ENCODE results near the gene PALM.
"Not testable (repeated sequence)": the region's sequence is repeated elsewhere in the genome, so short reads cannot be mapped to it uniquely, and the experiment has no call there.

PALM gene, protein sequence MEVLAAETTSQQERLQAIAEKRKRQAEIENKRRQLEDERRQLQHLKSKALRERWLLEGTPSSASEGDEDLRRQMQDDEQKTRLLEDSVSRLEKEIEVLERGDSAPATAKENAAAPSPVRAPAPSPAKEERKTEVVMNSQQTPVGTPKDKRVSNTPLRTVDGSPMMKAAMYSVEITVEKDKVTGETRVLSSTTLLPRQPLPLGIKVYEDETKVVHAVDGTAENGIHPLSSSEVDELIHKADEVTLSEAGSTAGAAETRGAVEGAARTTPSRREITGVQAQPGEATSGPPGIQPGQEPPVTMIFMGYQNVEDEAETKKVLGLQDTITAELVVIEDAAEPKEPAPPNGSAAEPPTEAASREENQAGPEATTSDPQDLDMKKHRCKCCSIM

DNA sequence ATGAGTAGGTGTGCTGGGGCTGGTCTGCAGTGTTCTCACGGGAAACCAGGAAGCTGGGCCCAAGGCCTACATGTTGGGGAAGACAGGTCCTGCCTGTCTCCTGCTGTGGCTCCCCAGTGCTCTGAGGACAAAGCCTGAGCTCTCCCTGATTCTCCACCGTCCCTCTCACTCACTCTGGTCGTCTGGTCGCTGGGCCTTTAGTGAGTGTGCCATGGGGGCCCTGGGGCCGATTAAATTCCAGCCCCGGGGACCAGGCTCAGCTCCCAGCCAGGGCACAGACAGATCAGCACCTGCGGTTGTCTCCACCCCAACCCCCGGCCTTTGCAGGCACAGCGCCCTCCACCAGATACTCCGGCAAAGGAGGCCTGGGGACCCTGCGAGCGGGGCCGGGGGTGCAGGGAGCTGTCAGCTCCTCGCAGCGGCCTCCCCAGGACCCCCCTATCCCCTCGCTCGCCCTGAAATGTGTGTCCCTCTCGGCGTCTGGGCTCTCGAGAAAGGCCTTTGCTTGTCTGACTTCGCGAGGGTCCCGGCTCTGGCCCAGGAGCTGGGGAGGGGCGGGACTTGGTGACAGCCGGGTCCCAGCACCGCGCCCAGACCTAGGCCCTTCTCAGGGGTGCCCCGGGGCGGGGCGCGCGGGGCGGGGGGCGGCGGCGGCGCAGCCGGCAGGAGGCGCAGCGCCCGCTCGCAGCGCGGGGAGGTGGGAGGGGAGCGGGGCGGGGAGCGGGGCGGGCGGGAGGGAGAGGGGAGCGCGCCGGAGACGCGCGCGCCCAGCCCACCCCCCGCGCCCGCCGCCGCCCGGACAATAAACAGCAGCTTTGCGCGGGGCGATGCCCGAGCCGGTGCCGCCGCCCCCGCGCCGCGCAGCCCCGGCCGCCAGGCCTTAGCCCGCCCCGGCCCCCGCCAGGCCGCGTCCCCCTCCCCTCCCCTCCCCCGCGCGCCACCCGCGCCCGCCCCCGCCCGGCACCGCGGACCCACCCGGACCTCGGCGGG lies at the start of gene PALM:
PALM (plus strand) TSS at position 782 of the 990 bp plus-strand sequence. CDS start 212 bp downstream, outside the sequence.
- peak; percentile 72 for DNase-seq (ENCODE audit: low read depth, low spot score)

DNA sequence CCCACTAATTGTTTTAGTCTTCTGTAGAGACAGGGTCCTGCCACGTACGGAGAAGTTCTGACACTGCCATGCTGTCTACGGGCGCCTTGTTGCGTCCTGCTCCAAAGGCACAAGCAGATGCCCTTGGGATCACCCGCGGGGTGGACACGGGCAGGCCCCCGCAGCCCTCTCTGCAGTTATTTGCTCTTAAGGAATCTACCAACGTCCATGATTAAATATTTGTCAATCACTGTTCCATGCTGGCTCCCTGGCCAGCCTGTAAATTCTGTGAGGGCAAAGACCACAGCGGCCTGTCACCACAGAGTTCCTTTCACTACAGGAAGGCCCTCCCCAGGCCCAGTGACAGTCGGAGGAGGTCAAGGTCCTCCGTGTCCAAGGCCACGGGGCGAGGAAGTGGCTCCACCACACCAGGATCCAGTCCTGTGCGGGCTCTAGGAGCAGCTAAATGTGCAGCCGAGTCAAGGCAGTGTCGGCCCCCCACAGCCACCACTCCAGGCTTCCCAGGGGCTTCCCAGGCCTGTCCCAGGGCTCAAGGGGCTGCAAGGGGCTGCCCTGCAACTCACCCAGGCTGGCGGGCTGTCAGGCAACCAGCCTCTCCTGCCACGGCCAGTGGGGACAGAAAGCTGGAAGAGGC lies 47.8 kb upstream of the PALM start:
- DNase-seq (ENCODE audit: low read depth, low spot score), result no peak

DNA sequence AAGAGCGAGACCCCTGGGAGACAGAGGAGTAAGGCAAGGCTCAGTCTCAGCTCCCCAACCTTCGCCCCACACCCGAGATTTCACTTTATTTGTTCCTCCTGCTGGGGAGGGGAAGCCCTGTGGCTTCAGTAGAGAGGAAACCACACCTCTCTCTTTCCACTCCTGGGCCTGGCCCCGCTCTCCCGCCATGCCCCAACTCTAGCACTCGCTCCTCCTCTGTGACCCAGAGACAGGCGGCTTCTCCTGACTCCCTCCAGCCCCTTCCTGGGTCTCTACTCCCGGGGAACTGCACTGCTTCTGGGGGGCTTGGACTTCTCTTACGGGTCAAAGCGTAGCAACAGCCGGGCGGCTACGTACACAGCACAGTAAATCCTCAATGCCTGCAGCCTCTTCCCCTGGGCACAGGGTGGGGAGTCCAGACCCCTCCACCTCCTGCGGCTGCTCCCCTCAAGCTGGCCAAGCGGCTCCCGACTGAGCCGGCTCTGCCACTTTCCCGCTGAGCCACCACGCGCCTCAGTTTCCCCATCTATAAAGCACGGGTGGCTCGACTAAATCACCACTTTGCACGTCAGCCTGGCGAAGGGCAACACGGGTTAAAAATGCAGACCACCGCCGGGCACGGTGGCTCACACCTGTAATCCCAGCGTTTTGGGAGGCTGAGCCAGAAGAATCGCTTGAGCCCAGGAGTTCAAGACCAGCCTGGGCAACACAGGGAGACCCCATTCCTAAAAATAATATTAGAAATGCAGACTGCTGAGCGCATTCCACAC lies 47.1 kb upstream of the PALM start:
- DNase-seq (ENCODE audit: low read depth, low spot score), result peak; percentile 42

DNA sequence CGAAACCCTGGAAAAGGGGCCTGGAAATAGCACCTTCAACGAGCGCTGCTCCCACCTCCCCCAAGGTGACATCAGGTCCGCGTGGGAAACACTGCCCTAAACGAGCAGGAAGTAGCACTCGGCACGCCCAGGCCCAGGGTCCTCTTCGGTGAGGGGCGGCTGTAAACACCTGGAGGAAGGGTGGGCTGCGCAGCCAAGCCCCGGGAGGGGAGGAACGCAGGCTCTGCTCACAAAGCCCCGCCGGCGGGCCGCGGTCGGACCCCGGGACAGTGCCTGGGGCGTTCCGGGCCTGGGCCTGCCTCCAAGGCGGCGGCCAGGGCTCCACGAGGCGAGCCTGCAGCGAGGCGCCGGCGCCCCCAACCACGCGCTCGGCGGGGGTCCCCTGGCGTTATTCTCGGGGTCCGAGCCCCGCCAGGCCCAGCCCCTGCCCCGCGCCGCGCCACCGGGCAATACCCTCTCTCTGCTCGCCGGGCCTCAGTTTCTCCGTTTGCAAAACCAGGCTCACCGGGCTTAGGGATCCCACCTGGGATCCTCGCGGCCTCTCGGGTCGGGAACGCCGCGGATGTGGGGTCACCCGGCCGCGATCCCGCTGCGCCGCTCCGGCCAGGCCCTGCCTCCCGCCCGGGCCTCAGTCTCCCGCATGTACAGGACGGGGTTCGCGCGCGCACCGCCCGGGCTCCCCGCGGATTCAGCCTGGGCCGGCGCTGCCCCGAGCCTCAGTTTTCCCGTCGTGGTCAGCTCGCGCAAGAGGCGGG lies 46.4 kb upstream of the PALM start:
- peak; percentile 60 for DNase-seq (ENCODE audit: low read depth, low spot score)

DNA sequence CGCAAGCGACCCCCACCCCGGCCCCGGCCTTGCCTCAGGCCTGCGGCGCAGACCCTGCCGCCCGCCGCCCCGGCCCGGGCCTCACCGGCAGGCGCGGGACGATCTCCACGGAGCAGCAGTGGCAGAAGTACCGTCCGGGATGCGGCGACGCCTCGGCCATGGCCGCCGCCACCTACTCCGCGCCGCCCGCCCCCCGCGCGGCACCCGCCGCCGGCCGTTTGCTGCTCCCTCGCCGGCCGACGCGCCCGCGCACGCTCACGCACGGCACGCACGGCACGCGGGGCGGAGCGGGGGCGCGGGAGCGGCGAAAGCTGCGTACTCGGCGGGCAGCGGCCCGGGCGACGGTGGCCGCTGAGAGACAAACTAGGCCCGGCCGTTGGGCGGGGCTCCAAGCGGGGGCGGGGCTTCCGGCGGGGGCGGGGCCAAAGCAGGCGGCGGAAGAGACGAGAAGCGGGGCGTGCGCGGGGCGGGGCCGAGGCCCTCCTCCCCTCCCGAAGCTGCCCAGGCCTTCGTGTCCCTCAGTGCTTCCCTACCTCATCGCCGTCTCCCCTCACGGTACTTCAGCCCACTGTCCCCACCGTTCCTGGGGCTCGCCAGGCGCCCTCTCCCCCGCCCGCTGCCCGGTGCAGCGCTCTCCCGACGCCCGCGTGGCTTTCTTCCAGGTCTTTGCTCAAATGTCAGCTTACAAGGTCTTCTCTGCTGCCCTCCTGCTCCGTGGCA lies 45.6 kb upstream of the PALM start, which contains the start of gene RNF126:
RNF126 (minus strand) TSS at position 253 of the 720 bp plus-strand sequence; CDS start at position 160, 93 bp downstream.
- peak; percentile 96 for DNase-seq (ENCODE audit: low read depth, low spot score)

DNA sequence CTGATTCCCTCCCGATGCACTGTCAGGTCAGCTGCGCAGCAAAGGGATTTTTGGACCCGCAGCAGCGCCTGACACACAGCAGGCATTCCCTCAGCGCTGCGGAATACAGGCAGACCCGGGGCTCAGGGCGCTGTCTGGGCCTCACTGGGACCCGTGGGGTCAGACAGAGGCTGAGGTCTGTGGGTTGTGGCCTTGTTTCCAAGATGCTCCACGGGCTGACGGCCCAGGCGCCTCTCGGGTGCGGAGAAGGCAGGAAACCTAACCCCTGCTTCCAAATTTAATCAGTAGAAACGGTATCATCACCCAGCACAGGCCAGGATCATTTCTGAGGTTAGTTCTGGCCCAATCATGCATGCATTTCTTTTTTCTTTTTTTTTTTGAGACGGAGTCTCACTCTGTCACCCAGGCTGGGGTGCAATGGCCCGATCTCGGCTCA lies 45.0 kb upstream of the PALM start:
- DNase-seq (ENCODE audit: low read depth, low spot score), result no peak

DNA sequence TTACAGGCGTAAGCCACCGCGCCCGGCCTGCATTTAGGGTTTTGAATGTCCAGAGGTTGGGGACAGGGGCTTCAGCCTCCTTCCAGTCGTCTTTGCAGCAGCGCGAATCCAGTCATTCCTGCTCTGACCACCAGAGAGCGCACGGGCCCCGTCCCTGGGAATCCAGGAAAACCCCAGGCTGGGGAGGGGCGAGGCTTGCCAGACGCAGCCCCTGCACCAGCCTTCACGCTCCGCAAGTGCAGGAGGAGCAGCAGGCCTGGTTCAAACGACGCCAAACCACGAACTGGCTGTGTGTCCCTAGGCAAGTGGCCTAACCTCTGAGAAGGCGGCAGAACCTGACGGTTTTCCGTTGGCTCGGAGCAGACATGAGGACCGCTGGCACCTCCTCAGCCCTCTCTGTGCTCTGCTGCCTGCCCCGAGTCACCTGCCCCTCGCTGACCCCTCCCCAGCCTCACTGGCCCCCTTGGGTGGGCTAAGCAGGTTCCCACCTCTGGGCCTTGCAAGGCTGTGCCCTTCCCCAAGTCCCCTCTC lies 43.8 kb upstream of the PALM start:
- peak; percentile 93 for DNase-seq (ENCODE audit: low read depth, low spot score)

DNA sequence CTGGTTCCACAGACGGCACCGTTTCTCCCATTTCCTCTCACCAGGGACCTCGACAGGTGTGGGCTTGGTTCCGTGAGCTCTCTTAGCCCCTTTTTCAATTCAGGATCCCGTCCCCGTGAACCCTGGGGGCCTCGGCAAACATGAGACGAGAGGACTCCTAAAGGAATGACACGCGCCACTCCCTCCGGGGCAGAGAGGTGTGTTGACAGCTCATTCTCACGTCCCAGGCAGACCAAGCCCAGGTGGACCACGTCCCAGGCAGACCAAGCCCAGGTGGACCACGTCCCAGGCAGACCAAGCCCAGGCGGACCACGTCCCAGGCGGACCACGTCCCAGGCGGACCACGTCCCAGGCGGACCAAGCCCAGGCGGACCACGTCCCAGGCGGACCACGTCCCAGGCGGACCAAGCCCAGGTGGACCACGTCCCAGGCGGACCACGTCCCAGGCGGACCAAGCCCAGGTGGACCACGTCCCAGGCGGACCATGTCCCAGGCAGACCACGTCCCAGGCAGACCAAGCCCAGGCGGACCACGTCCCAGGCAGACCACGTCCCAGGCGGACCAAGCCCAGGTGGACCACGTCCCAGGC lies 41.7 kb upstream of the PALM start:
- DNase-seq (ENCODE audit: low read depth, low spot score), result not testable (repeated sequence)

DNA sequence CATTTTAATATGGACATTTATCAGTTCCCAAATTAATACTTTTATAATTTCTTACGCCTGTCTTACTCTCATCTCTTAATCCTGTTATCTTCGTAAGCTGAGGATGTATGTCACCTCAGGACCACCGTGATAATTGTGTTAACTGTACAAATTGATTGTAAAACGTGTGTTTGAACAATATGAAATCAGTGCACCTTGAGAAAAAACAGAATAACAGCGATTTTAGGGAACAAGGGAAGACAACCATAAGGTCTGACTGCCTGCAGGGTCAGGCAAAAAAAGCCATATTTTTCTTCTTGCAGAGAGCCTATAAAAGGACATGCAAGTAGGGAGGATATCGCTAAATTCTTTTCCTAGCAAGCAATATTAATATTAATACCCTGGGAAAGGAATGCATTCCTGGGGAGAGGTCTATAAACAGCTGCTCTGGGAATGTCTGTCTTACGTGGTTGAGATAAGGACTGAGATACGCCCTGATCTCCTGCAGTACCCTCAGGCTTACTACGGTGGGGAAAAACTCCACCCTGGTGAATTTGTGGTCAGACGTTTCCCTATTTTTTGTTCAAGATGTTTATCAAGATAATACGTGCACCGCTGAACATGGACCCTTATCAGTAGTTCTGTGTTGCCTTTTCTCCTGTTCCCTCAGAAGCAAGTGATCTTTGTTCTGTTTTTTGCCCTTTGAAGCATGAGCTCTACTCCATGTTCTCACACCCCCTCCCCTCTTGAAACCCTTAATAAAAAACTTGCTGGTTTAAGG lies 39.9 kb upstream of the PALM start:
- peak; percentile 20 for DNase-seq (ENCODE audit: low read depth, low spot score)

DNA sequence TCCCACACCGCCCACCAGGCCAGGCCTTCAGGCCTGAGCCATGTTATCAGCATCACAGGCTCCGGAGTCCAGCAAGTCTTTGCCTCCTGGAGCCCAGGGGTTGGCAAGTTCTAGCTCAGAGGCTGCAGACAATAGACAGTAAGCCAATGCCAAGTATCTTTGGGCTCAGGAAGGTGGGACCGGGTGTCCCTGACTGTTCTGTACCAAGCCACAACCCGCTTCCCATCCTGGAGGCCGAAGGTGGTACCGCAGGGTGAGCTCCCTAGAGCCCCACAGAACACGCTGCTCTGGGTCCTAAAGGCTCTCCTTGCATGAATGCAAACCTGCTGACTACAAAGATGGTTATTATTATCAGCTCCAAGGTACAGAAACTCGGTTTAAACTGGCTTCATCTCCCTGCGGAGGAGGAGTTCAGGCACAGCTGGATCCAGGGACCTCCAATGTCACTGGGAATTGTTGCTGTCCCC lies 38.1 kb upstream of the PALM start:
- no peak for DNase-seq (ENCODE audit: low read depth, low spot score)

DNA sequence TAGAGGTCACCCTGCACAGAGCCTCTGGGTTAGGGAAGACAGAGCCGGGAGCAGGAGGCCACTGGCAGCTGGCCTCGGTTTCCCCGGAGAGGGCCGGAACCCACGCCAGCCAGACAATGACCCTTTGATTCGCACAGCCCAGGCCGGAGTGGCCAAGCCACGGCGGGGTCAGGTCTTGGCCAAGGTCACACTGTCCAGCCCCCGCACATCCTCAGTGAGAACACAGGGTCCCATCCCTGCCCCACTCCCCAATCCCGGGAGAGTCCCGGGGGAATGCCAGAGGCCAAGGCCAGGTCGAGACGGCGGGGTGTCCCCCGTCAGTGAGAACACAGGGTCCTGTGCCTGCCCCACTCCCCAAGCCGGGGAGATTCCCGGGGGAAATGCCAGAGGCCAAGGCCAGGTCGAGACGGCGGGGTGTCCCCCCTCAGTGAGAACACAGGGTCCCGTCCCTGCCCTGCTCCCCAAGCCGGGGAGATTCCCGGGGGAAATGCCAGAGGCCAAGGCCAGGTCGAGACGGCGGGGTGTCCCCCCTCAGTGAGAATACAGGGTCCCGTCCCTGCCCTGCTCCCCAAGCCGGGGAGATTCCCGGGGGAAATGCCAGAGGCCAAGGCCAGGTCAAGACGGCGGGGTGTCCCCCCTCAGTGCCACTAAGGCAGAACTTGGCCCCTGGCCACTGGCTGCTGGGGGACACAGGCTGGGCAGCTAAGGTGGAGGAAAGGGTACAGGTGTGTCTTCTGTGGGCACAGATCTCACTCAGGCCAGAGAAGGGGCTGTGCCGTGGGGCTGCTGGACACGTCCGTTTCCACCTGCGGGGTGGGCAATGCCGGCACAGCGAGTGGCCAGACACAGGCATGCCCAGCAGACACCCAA lies 34.2 kb upstream of the PALM start:
- DNase-seq (ENCODE audit: low read depth, low spot score), result no peak

DNA sequence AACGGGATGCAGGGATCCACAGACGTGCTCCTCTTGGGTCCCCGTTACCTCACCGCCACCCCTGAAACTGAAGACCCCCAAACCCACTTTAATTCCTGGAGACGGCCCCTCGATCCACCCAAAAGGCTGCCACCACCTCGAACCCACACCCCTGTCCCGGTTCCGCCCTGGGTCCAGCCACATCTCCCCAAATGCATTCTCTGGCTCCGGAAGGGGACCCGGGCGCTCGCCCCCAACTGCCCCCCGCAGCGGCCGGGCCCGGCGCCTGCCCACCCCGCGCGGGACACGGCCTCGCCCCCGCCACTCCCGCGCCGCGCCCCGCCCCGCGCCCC lies 32.8 kb upstream of the PALM start:
- DNase-seq (ENCODE audit: low read depth, low spot score), result no peak

DNA sequence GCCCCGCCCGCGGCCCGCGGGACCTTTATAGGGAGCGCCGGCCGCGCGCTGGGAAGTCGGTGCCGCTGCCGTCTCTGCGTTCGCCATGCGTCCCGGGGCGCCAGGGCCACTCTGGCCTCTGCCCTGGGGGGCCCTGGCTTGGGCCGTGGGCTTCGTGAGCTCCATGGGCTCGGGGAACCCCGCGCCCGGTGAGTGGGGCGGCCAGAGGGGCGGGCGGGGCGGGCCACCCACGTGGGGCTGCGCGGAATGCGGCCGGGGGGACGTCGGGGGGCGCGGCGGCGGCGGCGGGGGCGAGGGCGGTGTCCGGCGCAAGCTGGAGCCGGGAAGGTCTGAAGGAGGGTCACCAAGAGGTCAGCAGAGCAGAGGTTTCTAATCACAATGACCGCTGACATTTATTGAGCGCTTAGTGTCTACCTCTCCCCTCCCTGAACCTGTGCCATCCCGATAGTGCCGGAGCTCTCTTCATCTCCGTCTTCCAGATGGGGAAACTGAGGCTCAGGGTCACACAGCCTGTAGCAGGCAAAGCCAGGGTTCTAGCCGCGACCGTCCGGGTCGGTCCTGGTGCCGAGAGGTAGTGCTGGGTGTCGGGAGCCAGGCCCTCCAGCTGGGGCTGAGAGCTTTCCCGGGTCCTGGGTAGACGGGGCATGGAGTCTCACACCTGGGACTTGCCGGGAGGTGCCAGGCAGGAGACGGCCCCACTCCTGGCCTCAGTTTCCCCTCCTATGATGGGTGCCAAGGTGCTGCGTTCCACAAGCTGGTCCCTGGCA lies 32.2 kb upstream of the PALM start, which contains the start of gene FSTL3:
FSTL3 (plus strand) TSS at position 54 of the 767 bp plus-strand sequence; CDS start at position 86, 32 bp downstream.
- DNase-seq (ENCODE audit: low read depth, low spot score), result peak; percentile 69

DNA sequence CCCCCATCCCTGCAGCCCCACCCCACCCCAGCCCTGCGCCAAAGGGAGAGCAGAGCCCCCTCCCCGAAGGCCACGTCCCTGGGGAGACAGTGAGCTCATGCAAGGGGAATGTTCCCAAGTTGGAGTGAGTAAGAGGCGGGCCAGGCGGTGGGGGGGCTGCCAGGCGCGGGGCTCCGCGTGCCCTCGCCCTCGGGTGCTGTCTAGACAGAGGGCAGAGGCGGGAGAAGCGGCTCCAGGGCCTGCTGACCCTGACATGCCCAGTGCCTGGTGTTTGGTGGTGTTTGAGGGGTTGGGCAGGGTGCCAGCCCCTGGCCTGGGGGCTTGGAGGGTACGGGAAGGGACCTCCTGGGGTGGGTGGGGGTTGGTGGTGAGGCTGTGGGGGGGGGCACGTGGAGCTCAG lies 31.5 kb upstream of the PALM start:
- peak; percentile 95 for DNase-seq (ENCODE audit: low read depth, low spot score)

DNA sequence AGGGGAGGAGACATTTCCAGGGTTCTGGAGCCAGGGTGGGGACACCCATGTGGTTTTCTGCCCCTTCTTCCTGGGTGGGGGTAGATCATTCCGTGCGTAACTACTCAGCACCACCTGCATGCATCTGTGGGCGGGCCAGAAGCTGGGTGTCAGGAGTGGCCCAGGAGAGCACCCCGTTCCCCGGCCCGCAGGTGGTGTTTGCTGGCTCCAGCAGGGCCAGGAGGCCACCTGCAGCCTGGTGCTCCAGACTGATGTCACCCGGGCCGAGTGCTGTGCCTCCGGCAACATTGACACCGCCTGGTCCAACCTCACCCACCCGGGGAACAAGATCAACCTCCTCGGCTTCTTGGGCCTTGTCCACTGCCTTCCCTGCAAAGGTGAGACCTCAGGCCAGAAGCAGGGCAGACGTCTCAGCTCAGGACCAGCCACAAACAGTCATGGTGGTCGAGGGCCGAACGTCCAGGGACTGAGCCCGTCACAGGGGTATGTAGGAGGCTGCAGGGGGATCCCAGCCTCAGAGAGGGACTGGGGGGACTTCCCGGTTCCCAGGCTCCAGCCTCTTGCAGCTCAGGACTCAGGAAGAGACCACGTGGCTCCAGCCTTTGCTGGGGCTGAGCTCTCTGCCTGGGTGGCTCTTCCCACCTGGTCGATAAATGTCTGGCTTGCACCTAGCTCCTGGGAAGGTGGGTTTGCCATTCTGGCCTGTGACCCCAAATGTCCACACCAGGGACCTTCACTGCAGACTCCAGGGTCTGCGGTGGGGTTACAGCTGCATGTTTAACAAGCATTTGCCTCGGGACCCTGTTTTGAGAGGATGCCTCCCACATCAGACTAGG lies 30.9 kb upstream of the PALM start:
- peak; percentile 41 for DNase-seq (ENCODE audit: low read depth, low spot score)

Data from astrocyte of the hippocampus (primary cell).